Lower leg skin (tissue), 3 donors: ENCODE measurements around the gene KIF26B.

Source experiments
- CTCF ChIP-seq, 3 donors: fragments of 450-650 bp; IDR thresholded peaks; one replicate each; pipeline ENCODE4 v1.5.1; 2016; ENCODE audit warnings: antibody characterized with exemption in 3 of 3, mild to moderate bottlenecking in 3 of 3, moderate library complexity in 2 of 3
- POLR2A ChIP-seq, 2 donors: fragments of 450-650 bp; IDR thresholded peaks; one replicate each; pipeline ENCODE4 v1.6.1; 2016 to 2017; ENCODE audit warnings: antibody characterized with exemption in 2 of 2, mild to moderate bottlenecking in 1 of 2, moderate library complexity in 1 of 2

- no peak for TF ChIP-seq CTCF (IDR thresholded peaks at IDR 0.05)
- no peak for TF ChIP-seq POLR2A (IDR thresholded peaks at IDR 0.05)
These were observed 235.1 kb downstream of the KIF26B start for GRCh38 chr1:245389873-245390272.
